GM18868 (cell line): Measurements from ENCODE around the gene GAPDHS.
A peak's percentile ranks its signal among the peaks of the same experiment; 100 is the strongest.

Source experiments
- ATAC-seq: cut with Tn5 transposase; IDR thresholded peaks from one replicate; pipeline ENCODE4 v1.9.1; 2021; ENCODE audit warnings: mild to moderate bottlenecking, moderate library complexity; ENCODE audit not compliant: unreplicated experiment

Gene GAPDHS

DNA sequence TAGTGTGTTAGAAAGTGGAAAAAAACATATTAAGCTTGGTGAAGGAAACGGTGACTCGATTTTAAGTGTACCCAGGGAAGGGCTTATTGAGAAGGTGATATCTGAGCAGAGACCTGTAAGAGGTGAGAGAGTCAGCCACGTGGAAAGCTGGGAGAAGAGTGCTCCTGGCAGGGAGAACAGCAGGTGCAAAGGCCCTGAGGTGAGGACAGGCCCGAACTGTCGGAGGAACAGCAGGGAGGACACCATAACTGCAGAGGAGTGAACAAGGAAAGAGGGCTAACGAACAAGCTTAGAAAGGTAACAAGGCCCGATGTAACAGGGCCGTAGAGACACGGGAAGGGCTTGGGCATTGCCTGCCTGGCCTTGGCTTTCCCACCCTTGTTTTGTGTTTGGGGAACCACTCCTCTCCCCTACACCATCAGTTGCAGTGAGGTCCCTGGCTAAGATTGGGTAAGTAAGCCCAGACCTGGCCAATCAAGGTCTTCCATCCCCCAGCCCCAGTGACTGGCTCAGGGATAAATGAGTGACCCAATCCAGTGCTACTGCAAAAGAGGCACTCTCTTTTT lies 22.9 kb downstream of the GAPDHS start:
- no peak for ATAC-seq

DNA sequence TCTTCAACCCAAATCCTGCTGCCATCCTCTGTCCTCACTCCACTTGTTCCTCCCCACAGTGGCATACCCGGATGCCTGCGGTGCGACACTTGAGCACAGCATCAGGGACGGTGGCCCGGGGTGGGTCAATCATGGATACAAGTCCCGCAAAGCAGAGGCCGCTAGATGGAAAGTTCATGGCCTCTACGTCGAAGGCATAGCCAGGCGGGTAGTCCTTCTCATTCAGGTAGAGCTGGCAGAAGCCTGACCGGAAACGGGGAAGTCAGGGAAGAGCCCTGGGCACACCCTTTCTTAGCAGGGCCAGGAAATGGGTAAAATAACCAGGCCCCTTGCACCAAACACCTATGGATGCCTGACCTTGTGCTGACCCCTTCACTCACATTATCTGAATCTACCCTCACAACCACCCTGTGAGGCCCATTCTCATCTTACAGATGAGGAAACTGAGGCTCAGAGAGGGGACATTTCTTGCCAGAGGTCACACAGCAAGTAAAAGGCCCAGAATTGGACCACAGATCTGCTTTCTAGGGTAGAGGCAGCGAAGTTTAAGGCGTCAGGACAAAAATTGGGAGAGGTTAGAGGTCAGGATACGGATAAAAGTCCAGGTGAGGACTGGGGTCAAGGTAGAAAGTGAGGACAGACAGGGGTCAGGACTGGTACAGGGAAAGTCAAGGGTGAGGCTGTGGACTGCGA lies 23.7 kb downstream of the GAPDHS start:
- no peak for ATAC-seq

DNA sequence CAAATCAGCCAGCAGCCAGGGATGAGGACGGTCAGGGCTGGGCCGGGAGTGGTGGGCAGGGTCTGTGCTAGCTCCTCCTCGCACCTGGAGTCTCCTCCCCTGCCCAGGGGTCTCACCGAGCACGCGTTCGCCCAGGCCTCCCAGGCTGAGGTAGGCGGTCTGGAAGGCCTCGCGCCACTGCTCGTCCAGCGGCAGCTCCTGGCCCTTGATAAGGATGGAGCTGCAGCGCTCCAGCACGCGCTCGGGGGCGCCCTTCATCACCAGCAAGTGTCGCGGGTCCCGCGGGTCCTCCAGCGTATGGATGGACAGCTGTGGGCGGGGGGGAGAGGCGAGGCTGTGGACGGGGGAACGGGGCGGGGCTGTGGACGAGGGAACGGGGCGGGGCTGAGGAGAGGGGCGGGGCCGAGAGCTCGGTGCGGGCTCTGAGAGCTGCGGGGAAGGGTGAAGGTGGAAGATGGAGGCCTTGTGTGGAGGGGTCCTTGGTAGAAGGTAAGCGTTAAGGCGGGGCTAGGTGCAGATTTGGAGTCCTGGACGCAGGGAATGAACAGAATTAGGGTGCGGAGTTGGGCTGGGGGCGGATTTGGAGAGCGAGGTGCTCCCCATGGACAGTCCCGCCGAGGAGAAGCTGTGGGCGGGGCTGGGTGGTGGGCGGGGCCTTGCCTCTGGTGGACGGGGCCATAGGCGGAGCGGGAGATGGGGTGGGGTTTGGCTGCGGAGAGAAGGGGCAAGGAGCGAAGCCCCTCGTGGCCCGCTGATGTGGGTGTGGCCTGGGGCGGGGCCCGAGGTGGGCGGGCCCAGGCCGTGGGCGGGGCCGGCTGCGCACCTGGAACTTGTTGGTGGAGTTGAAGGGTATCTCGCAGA lies 24.5 kb downstream of the GAPDHS start:
- no peak for ATAC-seq

DNA sequence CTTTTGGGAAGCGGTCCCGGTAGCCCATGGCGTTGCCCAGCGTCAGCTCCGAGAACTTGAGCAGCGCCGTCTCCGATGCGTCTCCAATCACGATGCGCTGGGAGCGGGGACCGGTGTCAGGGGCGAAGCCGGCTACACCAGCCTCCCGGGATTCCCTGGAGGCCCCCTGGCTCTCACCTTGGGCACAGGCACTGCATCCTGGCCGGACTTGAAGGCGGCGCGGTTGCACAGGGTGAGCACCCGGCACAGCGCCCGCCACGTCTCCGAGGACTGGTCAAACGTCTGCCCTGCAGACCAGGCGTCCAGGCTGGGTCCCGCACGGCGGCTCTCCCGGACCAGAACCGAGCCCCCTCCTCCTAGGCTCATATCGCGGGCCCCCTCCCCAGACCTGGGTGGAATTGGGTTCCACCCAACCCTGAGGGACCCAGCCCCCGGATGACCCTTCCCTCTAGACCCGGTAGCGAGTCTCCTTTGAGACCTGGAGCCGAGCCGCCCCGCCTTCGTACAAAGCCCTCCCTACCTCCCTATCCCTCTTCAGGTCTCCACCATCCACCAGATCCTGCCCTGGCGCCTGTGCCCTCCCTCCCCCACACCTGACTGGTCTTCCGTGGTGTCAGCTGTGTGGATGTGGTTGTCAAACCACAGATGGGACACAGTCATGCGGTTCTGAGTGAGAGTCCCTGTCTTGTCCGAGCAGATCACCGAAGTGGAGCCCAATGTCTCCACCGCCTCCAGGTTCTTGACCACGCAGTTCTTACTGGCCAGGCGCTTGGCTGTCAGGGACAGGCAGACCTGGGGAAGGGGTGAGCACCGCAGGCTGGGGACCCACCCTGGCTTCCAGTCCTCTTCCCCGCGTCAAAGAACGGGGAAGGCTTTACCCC lies 25.4 kb downstream of the GAPDHS start:
- ATAC-seq: no peak

DNA sequence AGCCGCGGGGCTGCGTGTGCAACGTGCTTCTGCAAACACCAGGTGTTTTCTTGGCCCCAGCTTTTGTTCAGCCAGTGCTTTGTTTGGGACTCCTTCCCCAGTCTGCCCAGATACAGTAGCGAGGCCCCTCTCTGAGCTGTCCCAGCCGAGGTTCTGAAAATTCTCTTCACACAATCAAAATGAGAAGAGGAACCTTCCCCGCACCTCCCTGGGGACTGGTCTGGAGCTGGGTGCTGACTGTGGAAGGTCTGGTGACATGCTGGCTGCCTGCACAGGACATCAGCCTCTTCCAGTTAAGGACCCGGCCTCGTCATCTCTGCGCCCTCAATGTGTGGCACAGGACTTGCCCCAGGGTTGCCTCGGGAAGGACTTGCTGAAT lies 26.0 kb downstream of the GAPDHS start:
- ATAC-seq: peak; percentile 73

DNA sequence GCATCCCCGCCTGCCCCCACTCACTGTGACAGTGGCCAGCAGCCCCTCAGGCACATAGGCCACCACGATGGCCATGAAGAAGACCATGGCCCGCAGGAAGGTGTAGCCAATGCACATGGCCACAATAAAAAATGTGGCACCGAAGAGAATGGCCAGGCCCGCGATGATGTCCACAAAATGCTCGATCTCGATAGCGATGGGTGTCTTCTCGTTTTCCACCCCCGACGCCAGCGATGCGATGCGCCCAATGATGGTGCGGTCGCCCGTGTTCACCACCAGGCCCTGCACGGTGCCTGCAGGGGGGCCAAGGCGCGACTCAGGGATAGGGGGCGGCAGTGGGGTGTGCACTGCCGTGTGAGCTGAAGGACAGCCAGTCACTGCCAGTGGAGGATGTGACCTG lies 26.5 kb downstream of the GAPDHS start:
- ATAC-seq: no peak

DNA sequence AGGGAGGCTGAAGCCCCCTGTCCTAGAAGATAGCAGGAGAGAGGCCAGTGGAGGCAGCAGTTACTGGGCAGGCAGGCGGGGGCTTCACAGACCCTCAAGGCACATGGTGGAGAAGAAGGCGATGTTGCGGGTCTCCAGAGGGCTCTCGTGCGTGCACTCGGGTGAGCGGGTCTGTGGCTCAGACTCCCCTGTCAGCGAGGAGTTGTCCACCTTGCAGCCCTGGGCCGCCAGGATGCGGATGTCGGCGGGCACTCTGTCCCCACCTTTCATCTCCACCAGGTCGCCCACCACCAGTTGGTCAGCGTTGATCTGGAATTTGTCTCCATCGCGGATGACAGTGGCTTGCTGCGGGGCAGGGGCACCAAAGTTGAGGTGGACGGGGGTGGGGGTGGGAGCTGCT lies 27.0 kb downstream of the GAPDHS start:
- ATAC-seq: no peak

DNA sequence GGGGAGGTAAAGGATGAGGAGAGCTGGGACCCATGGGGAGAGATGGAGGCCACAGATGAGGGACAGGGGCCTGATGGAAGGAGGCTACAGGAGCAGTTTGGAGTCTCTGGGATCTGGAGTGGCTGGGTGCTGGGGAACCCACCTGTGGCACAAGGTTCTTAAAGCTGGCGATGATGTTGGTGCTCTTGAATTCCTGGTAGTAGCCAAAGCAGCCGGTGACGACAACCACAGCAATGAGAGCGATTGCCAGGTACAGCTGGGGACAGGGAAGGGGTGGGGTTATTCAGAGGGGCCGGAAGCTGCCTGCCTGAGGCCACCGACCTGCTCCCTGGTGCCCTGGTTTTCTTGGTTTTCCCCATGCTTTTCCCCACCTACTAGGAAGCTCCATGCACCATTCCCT lies 27.4 kb downstream of the GAPDHS start:
- ATAC-seq: no peak

DNA sequence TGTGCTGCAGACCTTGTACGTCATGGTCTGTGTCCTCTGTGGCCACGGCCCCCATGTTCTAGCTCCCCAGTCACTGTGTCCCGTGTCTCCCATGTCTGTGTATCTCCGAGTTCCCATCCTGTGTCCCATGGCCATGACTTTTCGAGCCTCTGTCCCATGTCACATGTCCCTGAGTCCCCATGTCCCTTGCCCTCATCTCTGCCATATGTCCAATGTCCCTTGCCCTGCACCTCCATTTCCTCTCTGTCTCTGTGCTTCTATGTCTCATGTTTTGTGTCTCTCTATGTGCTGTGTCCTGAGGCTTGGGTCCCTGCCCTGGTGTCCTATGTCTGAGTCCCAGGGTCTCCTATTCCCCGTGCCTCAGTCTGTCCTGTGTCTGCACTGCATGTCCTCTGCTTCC lies 28.2 kb downstream of the GAPDHS start:
- no peak for ATAC-seq

DNA sequence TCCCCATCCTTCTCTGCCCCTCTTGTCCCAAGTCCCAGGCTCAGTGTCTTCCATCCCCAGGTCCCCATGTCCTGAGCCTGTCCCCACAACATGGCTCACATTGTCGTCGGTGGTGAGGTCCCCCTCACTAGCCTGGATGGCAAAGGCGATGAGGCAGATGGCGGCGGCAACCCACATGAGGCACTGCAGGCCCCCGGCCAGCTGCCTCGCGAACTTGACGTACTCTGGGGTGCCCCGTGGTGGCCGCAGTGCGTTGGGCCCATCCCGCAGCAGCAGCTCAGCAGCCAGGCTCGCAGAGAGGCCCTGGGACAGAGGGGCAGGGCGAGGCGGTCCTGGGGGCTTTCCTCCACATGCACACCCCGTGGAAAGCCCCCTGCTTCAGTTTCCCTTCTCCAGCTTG lies 29.1 kb downstream of the GAPDHS start:
- no peak for ATAC-seq

DNA sequence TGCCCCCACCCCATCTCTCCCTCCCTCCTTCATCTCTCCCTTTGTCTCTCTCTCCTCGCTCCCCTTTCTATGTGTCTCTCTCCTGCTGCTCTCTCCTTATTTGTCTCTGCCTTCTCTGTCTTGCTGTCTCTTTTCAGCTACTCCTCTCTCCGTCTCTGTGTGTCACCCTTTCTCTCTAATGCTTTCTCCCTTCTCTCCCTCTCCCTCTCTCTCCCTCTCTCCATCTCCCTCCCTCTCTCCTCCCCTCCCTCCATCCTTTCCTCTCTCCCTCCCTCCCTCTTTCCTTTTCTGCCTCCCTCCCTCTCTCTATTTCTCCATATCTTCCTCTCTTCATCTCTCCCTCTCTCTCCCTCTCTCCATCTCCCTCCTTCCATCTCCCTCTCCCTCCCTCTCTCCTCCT lies 29.5 kb downstream of the GAPDHS start:
- ATAC-seq: no peak

DNA sequence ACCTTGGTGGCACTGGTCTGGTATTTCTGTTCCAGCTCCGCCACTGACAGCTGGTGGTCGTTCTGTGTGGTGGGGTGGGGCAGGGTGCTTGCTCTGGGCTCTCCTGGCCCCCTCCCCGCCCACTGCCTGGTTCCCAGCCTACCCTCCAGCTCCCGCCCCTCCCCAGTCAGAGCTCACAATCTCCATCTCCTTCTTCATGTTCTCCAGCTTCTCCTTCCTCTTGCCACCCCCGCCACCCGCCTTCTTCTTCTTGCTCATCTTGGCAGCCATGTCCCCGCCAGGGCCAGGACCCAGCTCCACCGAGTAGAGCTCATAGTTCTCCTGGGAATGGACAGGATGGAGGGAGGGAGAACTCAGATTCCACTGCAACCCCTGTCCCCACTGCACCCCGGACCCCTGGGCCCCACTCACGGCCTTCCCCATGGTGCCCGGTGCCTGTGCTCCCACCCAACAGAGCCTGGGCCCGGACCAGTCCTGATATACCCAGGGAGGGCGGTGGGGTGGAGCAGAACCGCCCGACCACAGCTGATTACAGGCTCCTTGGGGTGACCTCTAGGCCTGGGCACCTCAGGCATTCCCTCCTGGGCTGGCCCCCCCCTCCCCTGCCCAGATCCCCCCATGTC lies 30.1 kb downstream of the GAPDHS start, which contains the start of gene ATP4A:
ATP4A (minus strand) TSS at position 452 of the 623 bp plus-strand sequence; CDS start at position 423, 29 bp downstream.
- ATAC-seq: no peak

DNA sequence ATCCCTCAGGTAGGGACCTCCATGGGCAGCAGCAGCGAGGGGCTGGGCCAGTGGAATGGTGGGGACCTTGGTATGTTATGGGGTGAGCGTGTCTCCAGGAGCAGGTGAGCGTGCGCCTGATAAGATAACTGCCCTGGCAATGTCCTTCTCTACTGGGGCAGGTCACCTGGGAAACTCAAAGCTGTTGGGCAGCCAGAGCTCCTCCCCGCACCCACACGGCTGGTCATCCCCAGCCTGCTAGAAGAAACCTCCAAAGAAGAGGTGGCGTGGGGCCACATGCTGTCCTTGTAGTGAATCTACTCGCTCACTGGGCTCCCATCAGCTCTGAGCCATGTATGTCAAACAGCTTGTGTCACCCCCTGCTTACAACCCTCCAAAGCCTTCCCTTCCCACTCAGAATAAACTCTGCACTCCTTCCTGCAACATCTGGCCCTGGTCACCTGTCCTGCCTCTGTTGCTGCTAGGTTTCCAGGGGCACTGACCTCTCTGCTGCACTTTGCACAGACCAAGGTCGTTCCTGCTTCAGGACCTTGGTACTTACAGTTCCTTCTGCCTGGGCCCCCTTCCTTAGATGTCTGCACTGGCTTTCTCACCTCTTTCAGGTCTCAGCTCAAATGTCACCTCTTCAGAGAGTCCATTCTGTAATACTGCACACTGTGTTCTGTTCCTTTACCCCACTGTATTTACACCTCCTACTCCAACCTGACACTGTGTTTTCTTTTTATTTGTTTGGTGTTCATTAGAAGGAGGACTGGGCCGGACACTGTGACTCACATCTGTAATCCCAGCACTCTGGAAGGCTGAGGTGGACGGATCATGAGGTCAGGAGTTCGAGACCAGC lies 32.0 kb downstream of the GAPDHS start:
- ATAC-seq: no peak

DNA sequence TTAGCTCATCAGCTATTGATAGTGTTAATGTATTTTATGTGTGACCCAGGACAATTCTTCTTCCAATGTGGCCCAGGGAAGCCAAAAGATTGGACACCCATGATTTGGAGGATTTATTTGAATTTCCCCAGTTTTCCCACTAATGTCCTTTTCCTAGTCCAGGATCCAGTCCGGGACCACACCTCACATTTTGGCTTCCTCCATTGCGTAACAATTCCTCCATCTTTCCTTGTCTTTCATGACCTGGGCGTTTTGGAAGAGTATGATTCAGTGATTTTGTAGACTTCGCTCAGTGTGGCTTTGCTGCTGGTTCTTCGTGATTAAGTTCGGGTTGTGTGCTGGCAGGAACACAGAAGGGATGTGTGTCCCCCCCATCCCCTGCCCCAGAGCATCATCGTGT lies 33.5 kb downstream of the GAPDHS start:
- ATAC-seq: no peak

DNA sequence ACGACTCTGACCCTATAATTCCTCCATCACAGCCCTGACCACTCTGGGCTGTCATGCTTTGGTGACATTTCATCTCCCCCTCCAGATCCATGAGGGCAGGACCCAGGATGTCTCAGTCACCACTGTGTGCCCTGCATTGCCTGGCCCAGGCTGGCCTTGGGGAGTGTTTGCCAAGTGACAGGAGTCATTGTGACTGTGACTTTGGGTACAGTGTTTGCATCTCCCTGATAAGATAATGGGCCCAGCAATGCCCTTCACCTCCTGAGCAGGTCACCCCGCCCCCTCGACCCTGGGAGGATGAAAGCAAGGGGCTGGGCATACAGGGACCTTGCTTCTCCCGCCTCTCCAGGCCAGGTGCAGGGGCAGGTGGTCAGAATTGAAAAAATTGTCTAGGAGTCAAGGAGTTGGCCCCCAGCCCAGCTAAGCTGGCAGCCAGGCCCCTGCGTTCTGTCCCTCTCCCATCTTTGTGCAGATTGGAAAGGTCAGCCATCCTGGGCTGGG lies 36.1 kb downstream of the GAPDHS start:
- no peak for ATAC-seq

DNA sequence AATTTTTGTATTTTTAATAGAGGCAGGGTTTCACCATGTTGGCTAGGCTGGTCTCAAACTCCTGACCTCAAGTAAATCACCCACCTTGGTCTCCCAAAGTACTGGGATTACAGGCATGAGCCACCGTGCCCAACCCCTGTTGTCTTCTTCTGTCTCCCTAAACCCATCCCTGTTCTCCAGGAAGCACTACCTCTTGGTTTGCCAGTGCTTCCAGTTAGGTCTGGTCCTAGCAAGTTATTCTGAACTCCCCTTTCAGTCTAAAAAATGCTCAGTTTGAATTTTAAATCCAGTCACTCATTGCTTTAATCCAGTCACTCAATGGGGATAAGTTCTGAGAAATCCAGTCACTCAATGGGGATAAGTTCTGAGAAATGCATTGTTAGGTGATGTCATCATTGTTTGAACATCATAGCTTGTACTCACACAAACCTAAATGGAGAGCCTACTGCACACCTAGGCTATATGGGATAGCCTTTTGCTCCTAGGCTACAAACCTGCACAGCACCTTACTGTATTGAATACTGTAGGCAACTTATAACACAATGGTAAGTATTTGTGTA lies 38.2 kb downstream of the GAPDHS start:
- ATAC-seq: no peak

DNA sequence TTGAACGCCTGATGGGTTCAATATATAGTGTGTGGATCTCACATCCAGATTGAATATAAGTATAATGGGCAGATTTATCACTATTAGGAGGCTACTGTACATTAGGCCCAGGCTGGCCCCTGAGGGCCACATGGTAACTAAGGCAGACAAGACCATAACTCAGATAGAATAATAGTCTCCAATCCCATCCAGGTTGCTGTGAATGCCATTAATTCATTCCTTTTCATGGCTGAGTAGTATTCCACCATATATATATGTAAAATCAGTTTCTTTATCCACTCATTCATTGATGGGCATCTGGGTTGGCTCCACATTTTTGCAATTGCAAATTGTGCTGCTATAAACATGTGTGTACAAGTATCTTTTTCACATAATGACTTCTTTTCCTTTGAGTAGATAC lies 44.7 kb downstream of the GAPDHS start:
- no peak for ATAC-seq

DNA sequence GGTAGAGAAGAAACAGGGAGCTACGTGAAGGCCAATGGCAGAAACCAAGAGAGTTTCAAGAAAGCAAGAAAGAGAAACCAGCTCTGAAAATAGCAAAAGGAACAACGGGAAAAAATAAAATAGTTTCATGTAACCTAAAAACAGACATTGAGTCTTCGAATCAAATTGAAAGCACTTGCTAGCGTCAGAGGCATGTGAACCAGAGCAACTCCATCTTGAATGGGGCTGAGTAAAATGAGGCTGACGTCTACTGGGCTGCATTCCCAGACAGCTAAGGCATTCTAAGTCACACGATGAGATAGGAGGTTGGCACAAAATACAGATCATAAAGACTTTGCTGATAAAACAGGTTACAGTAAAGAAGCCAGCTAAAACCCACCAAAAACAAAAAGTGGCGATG lies 45.5 kb downstream of the GAPDHS start:
- no peak for ATAC-seq

DNA sequence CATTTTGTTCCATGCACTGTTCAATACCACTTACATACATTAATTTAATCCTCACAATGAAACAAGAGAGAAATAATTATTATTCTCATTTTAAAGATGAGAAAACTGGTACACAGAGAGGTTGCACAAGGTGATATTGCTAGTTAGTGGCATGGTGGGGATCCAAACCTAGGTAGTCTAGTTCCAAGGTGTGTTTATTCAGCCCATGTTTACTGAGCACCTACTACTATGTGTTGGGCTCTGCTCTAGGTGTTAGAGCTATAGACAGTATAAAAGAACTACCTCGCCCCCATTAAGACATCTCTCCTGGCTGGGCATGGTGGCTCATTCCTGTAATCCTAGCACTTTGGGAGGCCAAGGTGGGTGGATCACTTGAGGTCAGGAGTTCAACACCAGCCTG lies 49.5 kb downstream of the GAPDHS start:
- no peak for ATAC-seq
